ENCODE measurements around the gene FARP1.
A peak's percentile ranks its signal among the peaks of the same experiment; 100 is the strongest.
"Not testable (repeated sequence)": the region's sequence is repeated elsewhere in the genome, so short reads cannot be mapped to it uniquely, and the experiment has no call there.

FARP1 gene

GRCh38 chr13:98342953-98343352 is 200.1 kb downstream of the FARP1 start:
- no peak for DNase-seq

DNA sequence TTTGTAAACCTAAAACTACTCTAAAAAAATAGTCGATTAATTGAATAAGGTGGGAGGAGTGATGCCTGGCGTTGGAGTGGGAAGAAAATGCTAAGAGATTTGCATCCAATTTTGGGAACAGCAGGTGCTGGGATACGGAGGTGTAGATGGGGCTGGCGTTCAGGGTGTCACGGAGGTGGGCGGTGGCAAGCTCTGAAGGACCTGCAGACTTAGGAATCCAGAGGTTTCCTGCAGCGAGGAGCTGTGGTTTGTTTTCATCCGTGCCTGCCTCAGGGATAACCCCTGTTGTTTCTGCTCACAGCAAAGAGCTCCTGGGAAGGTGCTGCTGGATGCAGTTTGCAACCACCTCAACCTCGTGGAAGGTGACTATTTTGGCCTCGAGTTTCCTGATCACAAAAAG is 200.6 kb downstream of the FARP1 start:
- no peak for DNase-seq

DNA sequence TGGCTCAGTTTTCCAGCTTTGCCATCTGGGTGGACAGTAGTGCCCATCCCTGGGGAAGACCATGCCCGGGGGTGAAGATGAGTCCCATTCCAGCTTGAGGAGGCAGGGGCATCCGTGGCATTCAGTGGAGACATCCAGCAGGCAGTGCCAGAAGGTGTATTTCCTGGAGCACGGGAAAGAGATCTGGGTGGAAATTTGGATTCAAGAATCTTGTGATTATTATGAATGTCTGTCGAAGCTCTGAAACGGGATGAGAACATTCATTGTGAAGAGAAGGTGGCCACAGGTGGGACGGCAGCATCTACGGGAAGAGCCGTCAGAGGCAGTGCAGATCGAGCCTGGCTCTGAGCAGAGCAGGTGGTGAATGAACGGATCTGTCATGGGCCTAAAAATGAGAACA is 201.5 kb downstream of the FARP1 start:
- DNase-seq: no peak

- DNase-seq: peak in 1 of 2 experiments; percentile 4
Observed at GRCh38 chr13:98345107-98345935, 202.4 kb downstream of the FARP1 start.

DNA sequence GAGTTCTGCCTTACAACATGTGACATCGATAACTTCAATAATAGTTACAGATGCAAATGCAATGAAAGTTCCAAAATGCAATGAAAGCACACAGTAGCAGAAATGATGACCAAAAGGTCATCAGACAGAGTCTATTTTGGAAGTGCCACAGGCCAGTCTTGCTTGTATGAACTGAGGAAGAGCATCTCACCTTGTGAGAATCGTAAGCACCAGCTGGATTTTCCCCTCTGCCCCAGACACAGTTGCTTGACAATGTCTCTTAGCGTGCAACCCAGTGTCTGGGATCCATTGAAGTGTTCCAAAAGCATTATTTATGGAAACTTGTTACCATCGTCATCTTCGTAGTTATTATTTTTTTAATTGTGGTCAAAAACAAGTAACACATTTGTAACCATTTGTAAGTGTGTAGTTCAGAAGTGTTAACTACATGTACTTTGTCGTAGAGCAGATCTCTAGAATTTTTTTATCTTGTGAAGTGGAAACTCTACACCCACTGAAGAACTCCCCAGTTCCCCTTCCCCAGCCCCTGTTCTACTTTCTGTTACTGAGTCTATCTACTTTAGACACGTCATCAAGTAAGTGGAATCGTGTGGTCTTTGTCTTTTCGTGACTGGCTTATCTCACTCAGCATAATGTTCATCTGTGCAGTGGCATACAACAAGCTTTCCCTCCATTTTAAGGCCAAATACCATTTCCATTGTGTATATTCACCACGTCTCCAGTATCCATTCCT is 204.2 kb downstream of the FARP1 start:
- DNase-seq: no peak

DNA sequence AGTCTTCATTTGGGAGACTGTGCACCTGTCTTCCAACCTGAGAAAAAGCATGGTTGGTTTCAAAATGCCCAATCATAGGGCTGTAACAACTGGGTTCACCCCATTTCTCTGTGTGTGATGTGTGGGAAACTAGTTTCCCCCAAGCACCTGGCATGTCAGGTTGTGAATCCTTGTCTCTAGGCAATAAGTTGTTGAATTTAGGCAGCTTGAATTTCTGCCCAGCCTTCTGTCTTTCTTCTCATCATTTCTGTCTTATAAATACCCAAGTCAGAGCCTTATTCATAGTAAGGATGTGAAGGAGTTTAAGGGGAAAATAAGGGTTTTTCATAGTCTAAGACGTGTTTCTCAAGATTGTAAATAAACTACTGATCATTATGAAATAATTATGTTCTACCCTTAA is 204.9 kb downstream of the FARP1 start:
- no peak for DNase-seq

DNA sequence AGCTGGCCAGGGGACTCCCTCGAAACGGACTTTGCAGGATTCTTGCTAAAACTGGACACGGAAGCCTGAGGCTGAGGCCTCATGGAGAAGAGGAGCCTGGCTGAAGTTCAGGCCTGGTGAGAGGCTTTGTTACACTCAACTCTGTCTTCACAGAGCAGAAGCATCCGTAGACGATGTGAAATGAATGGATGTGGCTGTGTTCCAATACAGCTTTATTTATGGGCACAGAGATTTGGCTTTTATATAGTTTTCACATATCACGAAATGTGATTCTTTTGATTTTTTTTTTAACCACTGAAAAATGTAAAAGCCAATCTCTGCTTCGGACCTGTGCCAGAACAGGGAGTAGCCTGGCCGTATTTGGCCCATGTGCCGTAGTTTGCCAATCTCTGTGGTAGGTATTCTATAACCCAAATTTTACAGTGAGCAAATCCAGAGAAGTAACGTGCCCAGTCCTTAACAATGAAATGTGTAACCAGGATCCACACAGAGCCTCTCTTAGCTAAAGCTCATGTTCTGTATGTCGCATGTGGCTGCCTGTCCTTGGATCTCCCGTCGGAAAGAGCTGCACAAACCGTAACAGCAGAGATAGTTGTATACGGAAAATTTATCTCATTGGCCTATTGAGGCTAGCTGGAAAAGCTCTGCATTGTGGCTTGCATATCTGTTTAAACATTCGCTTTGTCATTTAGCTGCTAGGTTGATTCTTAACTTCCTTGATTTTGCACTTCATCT is 205.7 kb downstream of the FARP1 start:
- no peak for DNase-seq

- peak in 1 of 2 experiments; percentile 2 for DNase-seq
Observed at GRCh38 chr13:98349731-98350305, 206.9 kb downstream of the FARP1 start.

GRCh38 chr13:98350746-98351330 is 207.9 kb downstream of the FARP1 start:
- no peak for DNase-seq

- no peak for DNase-seq
Observed at GRCh38 chr13:98351636-98352035, 208.7 kb downstream of the FARP1 start.

- no peak for DNase-seq
Observed at GRCh38 chr13:98352226-98352625, 209.3 kb downstream of the FARP1 start.

DNA sequence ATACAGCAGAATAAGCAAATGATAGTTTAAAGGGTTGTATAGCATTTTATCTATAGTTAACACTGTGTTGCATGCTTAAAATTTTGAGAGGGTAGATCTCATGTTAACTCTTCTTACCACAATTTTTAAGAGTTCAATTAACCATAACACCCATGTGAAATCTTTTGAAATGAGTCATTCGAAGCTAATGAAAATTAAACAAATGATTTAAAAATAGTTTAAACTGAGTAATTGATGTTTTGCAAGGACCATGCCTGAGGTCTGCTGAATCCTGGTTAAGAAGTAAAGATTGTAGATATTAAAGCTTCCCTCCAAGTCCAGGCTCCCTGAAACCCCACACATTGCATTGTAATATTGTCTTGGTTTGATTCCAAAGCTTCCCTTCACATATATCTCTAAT is 210.9 kb downstream of the FARP1 start:
- DNase-seq: no peak

DNA sequence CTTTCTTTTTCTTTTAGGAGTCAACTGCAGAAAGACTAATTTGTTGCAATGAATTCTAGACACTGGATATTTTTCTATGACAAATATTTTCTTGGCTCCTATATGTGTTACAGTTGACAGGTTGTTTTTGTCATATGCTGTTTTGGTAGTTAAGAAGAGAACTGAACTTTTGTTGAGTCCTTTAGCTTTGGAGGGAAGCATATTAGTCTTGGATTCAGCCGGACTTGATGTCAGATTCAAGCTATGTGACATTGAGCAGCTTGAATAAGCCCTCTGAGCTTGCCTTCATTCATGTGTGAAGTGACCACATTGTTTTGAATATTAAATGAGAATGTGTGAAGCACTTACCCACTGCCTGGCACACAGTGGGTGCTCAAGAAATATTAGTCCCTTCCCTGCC is 216.0 kb downstream of the FARP1 start:
- DNase-seq: no peak

GRCh38 chr13:98360545-98360944 is 217.7 kb downstream of the FARP1 start:
- DNase-seq: no peak

DNA sequence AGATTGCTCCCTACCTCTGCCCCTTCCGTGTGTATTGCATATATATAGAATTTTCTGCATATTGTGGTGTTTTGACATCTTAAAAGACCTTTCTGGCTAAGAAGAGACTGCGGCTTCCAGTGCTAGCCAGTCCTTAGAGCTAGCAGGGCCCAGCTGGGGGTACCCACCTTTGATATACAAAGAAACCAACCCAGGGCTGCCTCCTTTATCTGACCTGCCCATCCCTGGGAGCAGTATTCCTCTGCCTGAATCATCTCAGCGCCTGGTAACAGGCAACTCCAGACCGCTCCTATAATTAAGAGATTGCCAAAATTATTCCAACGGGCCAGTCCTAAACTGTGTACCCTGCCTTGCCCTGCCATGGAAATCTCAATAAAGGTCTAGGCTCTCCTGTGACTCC is 220.4 kb downstream of the FARP1 start:
- no peak for DNase-seq

- no peak for DNase-seq
Observed at GRCh38 chr13:98364179-98364578, 221.3 kb downstream of the FARP1 start.

- no peak for DNase-seq
Observed at GRCh38 chr13:98364647-98365046, 221.8 kb downstream of the FARP1 start.

- no peak for DNase-seq
Observed at GRCh38 chr13:98365302-98365701, 222.4 kb downstream of the FARP1 start.

DNA sequence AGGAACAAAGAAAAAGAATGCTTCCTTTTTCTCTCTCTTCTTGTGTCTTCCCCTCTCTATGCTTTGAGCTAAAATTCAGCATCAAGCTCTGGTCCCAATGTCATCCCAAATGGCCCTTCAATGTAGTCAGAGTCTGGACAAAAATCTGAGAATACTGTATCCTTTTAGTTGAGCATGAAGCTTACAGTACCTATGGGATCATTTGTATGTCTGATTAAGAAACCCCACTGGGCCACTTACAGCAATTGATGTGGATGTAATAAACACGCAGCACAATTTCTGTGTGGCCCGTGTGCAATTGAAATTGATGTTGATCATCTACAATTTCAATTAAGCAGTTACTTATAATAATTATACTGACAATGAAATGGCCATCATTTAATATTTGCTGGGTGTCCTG is 223.1 kb downstream of the FARP1 start:
- DNase-seq: no peak

DNA sequence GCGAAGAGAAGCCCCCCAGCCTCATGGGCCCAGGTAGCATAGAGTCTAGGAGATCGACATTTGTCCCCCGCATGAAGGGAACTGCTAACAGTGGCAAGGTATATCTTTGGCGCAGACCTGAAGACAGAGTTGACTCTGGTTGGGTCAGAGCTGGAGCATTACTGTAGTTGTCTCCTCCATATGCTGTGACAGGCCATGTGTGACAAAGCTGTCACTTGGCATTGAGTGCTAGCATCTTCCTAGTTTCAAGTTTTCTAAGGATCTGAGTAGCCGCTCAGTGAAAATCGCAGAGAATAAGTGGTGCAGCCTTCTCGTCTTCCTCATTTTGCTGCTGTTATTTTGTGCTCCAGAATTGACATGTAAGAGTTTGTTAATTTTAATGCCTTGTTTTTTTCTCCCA is 223.5 kb downstream of the FARP1 start:
- DNase-seq: no peak

DNA sequence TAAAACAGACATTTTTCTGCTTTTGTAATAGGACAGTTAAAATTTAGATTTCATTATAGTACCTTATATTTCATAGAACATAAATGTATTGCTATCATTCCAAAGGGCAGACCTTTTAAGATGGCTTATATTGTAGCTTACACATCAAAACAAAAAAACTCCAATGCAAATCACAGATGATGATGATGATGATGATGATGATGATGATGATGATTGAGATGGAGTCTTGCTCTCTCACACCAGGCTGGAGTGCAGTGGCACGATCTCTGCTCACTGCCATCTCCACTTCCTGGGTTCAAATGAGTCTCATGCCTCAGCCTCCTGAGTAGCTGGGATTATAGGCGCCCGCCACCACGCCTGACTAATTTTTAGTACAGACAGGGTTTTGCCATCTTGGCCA is 224.1 kb downstream of the FARP1 start:
- no peak for DNase-seq

GRCh38 chr13:98368019-98368418 is 225.1 kb downstream of the FARP1 start:
- no peak for DNase-seq

- DNase-seq: not testable (repeated sequence)
Observed at GRCh38 chr13:98369520-98369919, 226.6 kb downstream of the FARP1 start.
